ENCODE measurements around the gene SIRPB2.

GRCh38 chr20:1436263-1436662, 55.0 kb downstream of the SIRPB2 start:
- TF ChIP-seq TARDBP (IDR thresholded peaks at IDR 0.05) (no peak), HDGF (IDR thresholded peaks at IDR 0.05; ENCODE audit: borderline replicate concordance) (no peak)
